GM10248 (cell line): Measurements from ENCODE around the gene OR10H4.
"Not testable (repeated sequence)": the region's sequence is repeated elsewhere in the genome, so short reads cannot be mapped to it uniquely, and the experiment has no call there.

ENCODE experiments used
- CTCF ChIA-PET: fragments of 300-600 bp; sonication (Branson Sonifier 250); formaldehyde crosslinking; extraction: SDS; loops from one replicate; lab custom pipeline; 2021; ENCODE audit warnings: antibody characterized with exemption; lab: Yijun Ruan, JAX
- POLR2A ChIA-PET: fragments of 350-650 bp; sonication (Branson Sonifier 250); formaldehyde crosslinking; extraction: SDS; loops from one replicate; lab custom pipeline; 2020; ENCODE audit warnings: antibody characterized with exemption; lab: Yijun Ruan, JAX
- DNase-seq: peaks from one replicate; pipeline ENCODE4 v3.0.0; 2012; ENCODE audit errors: extremely low spot score
- CTCF ChIP-seq: IDR thresholded peaks from 2 replicates; pipeline ENCODE4 v1.5.1; 2012; ENCODE audit warnings: mild to moderate bottlenecking, low read depth; ENCODE audit errors: extremely low read depth, missing control alignments, control extremely low read depth

The OR10H4 gene

GRCh38 chr19:15948223-15949058 is at the start of gene OR10H4:
Gene OR10H4 (plus strand): TSS chr19:15949008. CDS start chr19:15949008, 0 bp downstream.
- ChIA-PET CTCF (no interaction called here), POLR2A (no interaction called here)
- no peak for DNase-seq
- TF ChIP-seq CTCF: no peak

- CTCF ChIA-PET, POLR2A ChIA-PET, DNase-seq: not testable (repeated sequence)
Observed at GRCh38 chr19:15899561-15899960, 49.2 kb upstream of the OR10H4 start.

GRCh38 chr19:15900032-15900431 is 48.8 kb upstream of the OR10H4 start:
- DNase-seq, POLR2A ChIA-PET, CTCF ChIA-PET: not testable (repeated sequence)

- DNase-seq: no peak
- no peak for TF ChIP-seq CTCF
- ChIA-PET CTCF (no interaction called here), POLR2A (no interaction called here)
Observed at GRCh38 chr19:15900504-15900903, 48.3 kb upstream of the OR10H4 start.

- TF ChIP-seq CTCF: no peak
- ChIA-PET POLR2A (no interaction called here), CTCF (no interaction called here)
- no peak for DNase-seq
Observed at GRCh38 chr19:15902254-15902653, 46.6 kb upstream of the OR10H4 start.

GRCh38 chr19:15902898-15903297 is 45.9 kb upstream of the OR10H4 start:
- DNase-seq, CTCF ChIA-PET, POLR2A ChIA-PET: not testable (repeated sequence)

- POLR2A ChIA-PET: no interaction called here
- CTCF ChIA-PET: no interaction called here
- no peak for TF ChIP-seq CTCF
- DNase-seq: no peak
Observed at GRCh38 chr19:15905026-15905425, 43.8 kb upstream of the OR10H4 start.

GRCh38 chr19:15911599-15912235 is 37.1 kb upstream of the OR10H4 start:
- no peak for TF ChIP-seq CTCF
- ChIA-PET CTCF (no interaction called here), POLR2A (no interaction called here)
- DNase-seq: no peak
